Measurements from ENCODE around the gene DPF3.
A peak's percentile ranks its signal among the peaks of the same experiment; 100 is the strongest.

DPF3 gene

GRCh38 chr14:72928872-72929271 lies 35.0 kb upstream of the DPF3 start:
- DNase-seq (ENCODE audit: low read depth) = no peak
- no peak overlapping the region for H3K4me3 ChIP-seq (replicated peaks; ENCODE audit: low read depth, low read length)
- TF ChIP-seq CTCF (IDR thresholded peaks at IDR 0.05; ENCODE audit: low read length, missing control alignments) = no peak

- peak within 1 kb of the TSS; percentile 74 for H3K4me3 ChIP-seq (replicated peaks; ENCODE audit: low read depth, low read length)
- peak; percentile 98 for DNase-seq (ENCODE audit: low read depth)
- TF ChIP-seq CTCF (IDR thresholded peaks at IDR 0.05; ENCODE audit: low read length, missing control alignments) = no peak
Observed at GRCh38 chr14:72926292-72927028, 32.6 kb upstream of the DPF3 start, which contains the start of gene DCAF4. TSS of gene DCAF4 (plus strand) at chr14:72926464. CDS start at chr14:72937979, 11,515 bp downstream.

- DNase-seq (ENCODE audit: low read depth) = no peak
- H3K4me3 ChIP-seq (replicated peaks; ENCODE audit: low read depth, low read length) = peak overlapping the region; percentile 74
- no peak for TF ChIP-seq CTCF (IDR thresholded peaks at IDR 0.05; ENCODE audit: low read length, missing control alignments)
Observed at GRCh38 chr14:72925815-72926291, 32.0 kb upstream of the DPF3 start.

GRCh38 chr14:72925171-72925759 lies 31.4 kb upstream of the DPF3 start:
- no peak for DNase-seq (ENCODE audit: low read depth)
- no peak for TF ChIP-seq CTCF (IDR thresholded peaks at IDR 0.05; ENCODE audit: low read length, missing control alignments)
- H3K4me3 ChIP-seq (replicated peaks; ENCODE audit: low read depth, low read length) = peak overlapping the region; percentile 74

GRCh38 chr14:72924337-72924736 lies 30.4 kb upstream of the DPF3 start:
- no peak overlapping the region for H3K4me3 ChIP-seq (replicated peaks; ENCODE audit: low read depth, low read length)
- DNase-seq (ENCODE audit: low read depth) = no peak
- TF ChIP-seq CTCF (IDR thresholded peaks at IDR 0.05; ENCODE audit: low read length, missing control alignments) = no peak

GRCh38 chr14:72921396-72921795 lies 27.5 kb upstream of the DPF3 start:
- no peak for DNase-seq (ENCODE audit: low read depth)
- TF ChIP-seq CTCF (IDR thresholded peaks at IDR 0.05; ENCODE audit: low read length, missing control alignments) = no peak
- H3K4me3 ChIP-seq (replicated peaks; ENCODE audit: low read depth, low read length) = no peak overlapping the region

All from fibroblast of pulmonary artery (primary cell).